ENCODE results near the gene KRTAP10-5. TPM values are rescaled to one million over a fixed set of nuclear protein-coding genes. Genes with fewer than 3 reads are reported as not detected.

KRTAP10-5 gene
- total and polyA plus RNA-seq, 9 donors = not detected

Other genes with a start within 250 kb of the KRTAP10-5 start
- 15.9 TPM for gene CFAP410, start 241.2 kb downstream of the KRTAP10-5 start, total RNA-seq
- gene CFAP410, start 241.2 kb downstream of the KRTAP10-5 start, polyA plus RNA-seq (ENCODE audit: insufficient read depth in 1 of 8, insufficient read length in 8 of 8, low replicate concordance in 1 of 8) = 10 to 100 TPM; 17.5 to 23.9 (median 20.2) TPM
- gene TRPM2, start 227.0 kb downstream of the KRTAP10-5 start, total RNA-seq = 0.89 TPM
- 1 to 10 TPM; 1.3 to 1.9 (median 1.5) TPM for gene TRPM2, start 227.0 kb downstream of the KRTAP10-5 start, polyA plus RNA-seq (ENCODE audit: insufficient read depth in 1 of 8, insufficient read length in 8 of 8, low replicate concordance in 1 of 8)
- gene LRRC3, start 125.1 kb downstream of the KRTAP10-5 start, total RNA-seq = 0.98 TPM
- 1 to 10 TPM; 2.2 to 4.2 (median 2.5) TPM for gene LRRC3, start 125.1 kb downstream of the KRTAP10-5 start, polyA plus RNA-seq (ENCODE audit: insufficient read depth in 1 of 8, insufficient read length in 8 of 8, low replicate concordance in 1 of 8)
- gene KRTAP10-1, start 40.4 kb downstream of the KRTAP10-5 start, total RNA-seq = not detected
- not detected for gene KRTAP10-1, start 40.4 kb downstream of the KRTAP10-5 start, polyA plus RNA-seq (ENCODE audit: insufficient read depth in 1 of 8, insufficient read length in 8 of 8, low replicate concordance in 1 of 8)
- not detected for gene KRTAP10-2, start 29.1 kb downstream of the KRTAP10-5 start, total RNA-seq
- gene KRTAP10-2, start 29.1 kb downstream of the KRTAP10-5 start, polyA plus RNA-seq (ENCODE audit: insufficient read depth in 1 of 8, insufficient read length in 8 of 8, low replicate concordance in 1 of 8) = not detected
- gene KRTAP10-3, start 21.8 kb downstream of the KRTAP10-5 start, total RNA-seq = not detected
- not detected for gene KRTAP10-3, start 21.8 kb downstream of the KRTAP10-5 start, polyA plus RNA-seq (ENCODE audit: insufficient read depth in 1 of 8, insufficient read length in 8 of 8, low replicate concordance in 1 of 8)
- gene KRTAP10-4, start 6.9 kb downstream of the KRTAP10-5 start, total RNA-seq = not detected
- not detected for gene KRTAP10-4, start 6.9 kb downstream of the KRTAP10-5 start, polyA plus RNA-seq (ENCODE audit: insufficient read depth in 1 of 8, insufficient read length in 8 of 8, low replicate concordance in 1 of 8)
- not detected for gene KRTAP10-6, start 11.9 kb upstream of the KRTAP10-5 start, total RNA-seq
- not detected for gene KRTAP10-6, start 11.9 kb upstream of the KRTAP10-5 start, polyA plus RNA-seq (ENCODE audit: insufficient read depth in 1 of 8, insufficient read length in 8 of 8, low replicate concordance in 1 of 8)
- gene KRTAP10-7, start 20.0 kb upstream of the KRTAP10-5 start, total RNA-seq = not detected
- not detected for gene KRTAP10-7, start 20.0 kb upstream of the KRTAP10-5 start, polyA plus RNA-seq (ENCODE audit: insufficient read depth in 1 of 8, insufficient read length in 8 of 8, low replicate concordance in 1 of 8)
- not detected for gene KRTAP10-8, start 31.5 kb upstream of the KRTAP10-5 start, total RNA-seq
- gene KRTAP10-8, start 31.5 kb upstream of the KRTAP10-5 start, polyA plus RNA-seq (ENCODE audit: insufficient read depth in 1 of 8, insufficient read length in 8 of 8, low replicate concordance in 1 of 8) = not detected
- not detected for gene KRTAP10-9, start 46.5 kb upstream of the KRTAP10-5 start, total RNA-seq
- not detected for gene KRTAP10-9, start 46.5 kb upstream of the KRTAP10-5 start, polyA plus RNA-seq (ENCODE audit: insufficient read depth in 1 of 8, insufficient read length in 8 of 8, low replicate concordance in 1 of 8)
- gene KRTAP10-10, start 56.8 kb upstream of the KRTAP10-5 start, total RNA-seq = not detected
- not detected for gene KRTAP10-10, start 56.8 kb upstream of the KRTAP10-5 start, polyA plus RNA-seq (ENCODE audit: insufficient read depth in 1 of 8, insufficient read length in 8 of 8, low replicate concordance in 1 of 8)
- gene KRTAP10-11, start 65.8 kb upstream of the KRTAP10-5 start, total RNA-seq = not detected
- gene KRTAP10-11, start 65.8 kb upstream of the KRTAP10-5 start, polyA plus RNA-seq (ENCODE audit: insufficient read depth in 1 of 8, insufficient read length in 8 of 8, low replicate concordance in 1 of 8) = not detected
- gene KRTAP12-4, start 74.1 kb upstream of the KRTAP10-5 start, total RNA-seq = not detected
- not detected for gene KRTAP12-4, start 74.1 kb upstream of the KRTAP10-5 start, polyA plus RNA-seq (ENCODE audit: insufficient read depth in 1 of 8, insufficient read length in 8 of 8, low replicate concordance in 1 of 8)
- not detected for gene KRTAP12-3, start 77.3 kb upstream of the KRTAP10-5 start, total RNA-seq
- not detected for gene KRTAP12-3, start 77.3 kb upstream of the KRTAP10-5 start, polyA plus RNA-seq (ENCODE audit: insufficient read depth in 1 of 8, insufficient read length in 8 of 8, low replicate concordance in 1 of 8)
- not detected for gene KRTAP12-2, start 86.3 kb upstream of the KRTAP10-5 start, total RNA-seq
- not detected for gene KRTAP12-2, start 86.3 kb upstream of the KRTAP10-5 start, polyA plus RNA-seq (ENCODE audit: insufficient read depth in 1 of 8, insufficient read length in 8 of 8, low replicate concordance in 1 of 8)
- not detected for gene KRTAP12-1, start 101.6 kb upstream of the KRTAP10-5 start, total RNA-seq
- gene KRTAP12-1, start 101.6 kb upstream of the KRTAP10-5 start, polyA plus RNA-seq (ENCODE audit: insufficient read depth in 1 of 8, insufficient read length in 8 of 8, low replicate concordance in 1 of 8) = not detected
- not detected for gene KRTAP10-12, start 116.6 kb upstream of the KRTAP10-5 start, total RNA-seq
- not detected for gene KRTAP10-12, start 116.6 kb upstream of the KRTAP10-5 start, polyA plus RNA-seq (ENCODE audit: insufficient read depth in 1 of 8, insufficient read length in 8 of 8, low replicate concordance in 1 of 8)
- 0.04 TPM for gene TSPEAR, start 131.0 kb upstream of the KRTAP10-5 start, total RNA-seq
- gene TSPEAR, start 131.0 kb upstream of the KRTAP10-5 start, polyA plus RNA-seq (ENCODE audit: insufficient read depth in 1 of 8, insufficient read length in 8 of 8, low replicate concordance in 1 of 8) = 1 to 10 TPM in 1 of 8 donors, under 1 TPM in 5, not detected in 2; 0.07 to 1.5 (median 0.10) TPM
- gene UBE2G2, start 221.2 kb upstream of the KRTAP10-5 start, total RNA-seq = 45.9 TPM
- gene UBE2G2, start 221.2 kb upstream of the KRTAP10-5 start, polyA plus RNA-seq (ENCODE audit: insufficient read depth in 1 of 8, insufficient read length in 8 of 8, low replicate concordance in 1 of 8) = 100 to 1,000 TPM in 1 of 8 donors, 10 to 100 TPM in 7; 55.6 to 106 (median 70.5) TPM
- 51.7 TPM for gene SUMO3, start 237.5 kb upstream of the KRTAP10-5 start, total RNA-seq
- 10 to 100 TPM; 63.1 to 82.5 (median 72.9) TPM for gene SUMO3, start 237.5 kb upstream of the KRTAP10-5 start, polyA plus RNA-seq (ENCODE audit: insufficient read depth in 1 of 8, insufficient read length in 8 of 8, low replicate concordance in 1 of 8)

All from muscle of leg (tissue), 9 donors.